Mesodermal cell (in vitro differentiated cells): Measurements from ENCODE around the gene HOXB8.

Experiments used
- H3K27ac ChIP-seq: 2 replicates; pipeline ENCODE4 v1.7.0; 2013; ENCODE audit warnings: mild to moderate bottlenecking, low read depth, low read length, moderate library complexity; ENCODE audit not compliant: severe bottlenecking
- H3K36me3 ChIP-seq: 2 replicates; pipeline ENCODE4 v1.7.1; 2013; ENCODE audit warnings: mild to moderate bottlenecking, low read length, moderate library complexity; ENCODE audit not compliant: control insufficient read depth, insufficient read depth
- H3K4me1 ChIP-seq: one replicate; pipeline ENCODE4 v1.7.1; 2013; ENCODE audit warnings: mild to moderate bottlenecking, low read length; ENCODE audit not compliant: insufficient read depth, control insufficient read depth, poor library complexity, severe bottlenecking
- H3K4me3 ChIP-seq: 2 replicates; pipeline ENCODE4 v1.7.0; 2013; ENCODE audit warnings: low read length, control low read depth, mild to moderate bottlenecking; ENCODE audit not compliant: insufficient read depth, poor library complexity, severe bottlenecking; ENCODE audit errors: extremely low read depth
- H3K9me3 ChIP-seq: 2 replicates; pipeline ENCODE4 v1.7.1; 2013; ENCODE audit warnings: mild to moderate bottlenecking, low read length, moderate library complexity; ENCODE audit not compliant: control insufficient read depth
- WGBS, 2 experiments: methylation state at CpG; one replicate each; pipeline ENCODE4 v1.1.5; 2013; ENCODE audit warnings: missing lambda C conversion rate in 2 of 2; ENCODE audit not compliant: insufficient coverage in 2 of 2; 5-methylcytosine and 5-hydroxymethylcytosine counted together

The HOXB8 gene

DNA sequence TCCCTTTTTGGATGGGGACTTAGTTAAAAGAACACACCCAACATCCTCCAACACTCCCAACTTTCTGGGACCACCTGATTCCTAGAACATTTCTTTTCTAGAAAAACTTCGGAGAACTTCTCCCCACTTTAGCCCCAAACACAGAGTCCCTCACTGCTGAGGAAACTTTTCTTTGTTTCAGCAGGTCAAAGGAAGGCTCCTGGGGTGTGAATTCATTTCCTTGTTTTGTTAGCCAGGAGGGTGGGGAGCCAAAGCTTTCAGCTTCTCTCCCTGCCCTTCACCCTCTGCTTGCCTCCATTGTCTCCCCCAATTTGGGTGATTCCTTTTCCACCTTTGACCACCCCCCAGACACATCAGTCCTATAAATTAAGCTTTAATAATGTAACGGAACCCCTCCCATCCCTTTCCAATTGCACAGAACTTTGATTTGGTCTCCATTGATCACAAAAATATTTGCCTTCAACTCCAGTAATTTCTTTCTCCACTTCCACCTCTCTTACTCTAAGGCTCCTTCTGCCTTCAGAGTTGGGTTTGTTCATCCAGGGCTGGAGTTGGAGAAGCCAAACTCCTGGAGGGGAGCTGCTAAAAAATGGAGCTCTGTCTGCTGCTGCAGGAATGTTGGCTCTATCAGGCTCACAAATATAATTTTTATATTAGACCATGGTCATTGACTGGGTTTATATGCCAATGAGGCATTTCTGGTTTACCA, 47.3 kb downstream of the HOXB8 start:
- H3K36me3 ChIP-seq: no peaks in the 10 kb centered on the region
- H3K4me3 ChIP-seq: no peak overlapping the region
- H3K9me3 ChIP-seq: no peaks in the 10 kb centered on the region
- 14 to 15% methylated on average over 2 of the region's 2 CpGs for WGBS, 2 experiments
- H3K4me1 ChIP-seq: peaks cover 31% of the 10 kb centered on the region
- H3K27ac ChIP-seq: peak overlapping the region; percentile 23

DNA sequence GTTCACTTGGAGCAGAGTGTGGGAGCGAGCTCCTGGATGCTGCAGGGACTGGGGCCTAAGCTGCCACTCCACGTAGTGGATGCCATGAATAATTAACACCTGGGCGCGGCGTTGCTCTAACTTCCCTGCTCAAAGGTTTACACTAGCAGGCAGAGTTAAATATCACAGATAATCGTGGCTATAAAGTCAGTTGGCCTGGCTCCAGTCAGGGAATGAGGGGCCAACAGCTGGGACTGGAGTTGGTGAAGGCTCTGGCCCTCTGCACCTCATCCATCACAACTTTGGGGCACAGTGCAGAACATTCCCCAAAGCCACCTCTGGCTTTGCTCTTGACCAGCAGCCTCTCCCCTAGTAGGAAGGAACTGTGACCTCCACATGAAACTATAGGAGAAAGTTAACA, 47.9 kb downstream of the HOXB8 start:
- no peak overlapping the region for H3K4me3 ChIP-seq
- WGBS, 2 experiments: 28 to 36% methylated on average over 6 of the region's 6 CpGs
- H3K4me1 ChIP-seq: peaks cover 34% of the 10 kb centered on the region

DNA sequence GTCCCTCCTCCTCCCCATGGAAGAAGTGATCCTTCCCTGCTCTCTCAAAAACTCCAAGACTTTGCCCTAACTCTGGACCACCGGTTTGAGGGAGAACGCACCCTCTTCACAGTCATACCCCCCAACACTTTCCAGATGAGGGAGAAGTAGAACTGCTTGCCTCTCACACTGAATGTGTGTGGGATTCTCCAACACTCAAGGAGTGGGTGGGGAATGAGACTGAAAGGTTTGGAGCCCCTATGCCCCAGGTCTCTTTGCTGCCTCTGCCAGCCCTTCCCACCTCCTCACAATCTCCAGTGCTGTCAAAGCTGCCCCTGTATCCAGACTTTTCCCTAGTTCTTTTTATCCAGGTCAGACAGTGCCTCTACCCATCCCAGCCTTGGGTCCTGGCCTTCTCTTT, 48.4 kb downstream of the HOXB8 start:
- no peaks in the 10 kb centered on the region for H3K9me3 ChIP-seq
- peaks cover 33% of the 10 kb centered on the region for H3K4me1 ChIP-seq
- no CpG with 5 or more reads among the region's 2 CpGs for WGBS, 2 experiments
- H3K27ac ChIP-seq: no peak overlapping the region
- no peak overlapping the region for H3K4me3 ChIP-seq
- H3K36me3 ChIP-seq: no peaks in the 10 kb centered on the region

More for the DNA sequence above, 47.9 kb downstream of the HOXB8 start:
- Histone ChIP-seq H3K9me3 (no peaks in the 10 kb centered on the region), H3K27ac (peak overlapping the region; percentile 23), H3K36me3 (no peaks in the 10 kb centered on the region)

DNA sequence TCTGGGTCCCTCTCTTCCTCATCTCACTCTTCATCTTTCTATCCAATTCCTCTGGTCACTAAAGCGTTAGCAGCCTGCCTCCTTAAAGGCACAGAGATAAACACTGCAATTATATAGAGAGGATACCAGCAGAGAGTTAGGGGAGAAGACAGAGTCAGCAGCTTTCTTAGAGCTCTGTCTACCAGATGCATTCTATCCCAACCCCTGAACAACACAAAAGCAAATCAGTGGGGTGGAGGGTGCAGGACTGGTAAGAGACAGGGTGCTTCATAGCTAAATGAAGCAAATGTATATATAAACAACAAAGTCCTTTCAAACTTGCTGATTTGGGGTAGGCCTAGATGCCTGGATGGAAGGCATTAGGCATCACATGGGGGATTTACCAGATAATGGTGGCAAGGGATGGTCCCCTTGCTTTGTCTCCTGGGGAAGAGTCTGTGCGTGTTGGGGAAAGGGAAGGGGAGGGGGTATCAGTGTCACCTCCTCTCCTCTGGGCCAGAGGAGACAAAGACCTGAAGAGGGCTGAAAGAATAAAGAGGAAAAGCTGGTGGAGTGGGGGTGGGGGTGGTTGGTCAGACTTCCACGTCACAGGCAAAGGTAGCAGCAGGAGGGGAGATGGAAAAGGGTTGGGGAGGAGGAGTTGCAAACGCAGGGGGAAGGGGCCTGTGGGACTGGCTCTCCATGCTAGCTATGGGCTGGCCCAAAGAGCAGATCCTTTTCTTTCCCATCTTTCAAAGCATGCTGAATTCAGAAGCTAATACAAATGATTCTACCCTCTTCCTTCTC, 49.0 kb downstream of the HOXB8 start:
- WGBS, 2 experiments: 18 to 20% methylated on average over 1 to 2 of the region's 4 CpGs
- Histone ChIP-seq H3K36me3 (no peaks in the 10 kb centered on the region), H3K4me3 (no peak overlapping the region), H3K9me3 (no peaks in the 10 kb centered on the region), H3K4me1 (peaks cover 27% of the 10 kb centered on the region), H3K27ac (no peak overlapping the region)

DNA sequence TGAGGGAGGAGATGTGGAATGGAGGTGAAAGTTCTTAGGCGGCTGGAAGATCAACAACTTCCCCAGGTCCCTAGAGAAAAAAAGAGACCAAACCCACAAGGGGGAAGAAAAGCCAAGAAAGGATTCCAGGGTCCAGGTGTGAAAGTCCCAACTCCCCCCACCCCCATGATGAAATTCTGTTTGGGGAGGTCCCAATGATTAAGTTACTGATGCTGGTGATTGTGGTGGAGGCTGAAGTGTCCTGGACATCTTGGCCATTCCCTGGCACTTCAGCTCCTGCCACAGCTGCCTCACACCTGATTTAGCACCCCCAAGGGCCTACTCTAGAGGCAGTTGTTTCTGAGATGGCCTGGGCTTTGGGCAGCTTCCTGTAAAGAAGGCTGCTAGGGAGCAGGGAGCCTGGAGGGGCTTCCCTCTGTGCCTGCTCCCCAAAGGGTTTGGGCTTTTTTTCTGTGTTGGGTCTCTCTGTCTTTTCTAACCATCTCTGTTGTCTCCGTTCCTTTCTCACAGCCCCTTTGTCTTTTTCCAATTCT, 50.0 kb downstream of the HOXB8 start:
- H3K4me1 ChIP-seq: peaks cover 23% of the 10 kb centered on the region
- H3K9me3 ChIP-seq: no peaks in the 10 kb centered on the region
- WGBS, 2 experiments: no CpG with 5 or more reads among the region's 2 CpGs
- no peak overlapping the region for H3K4me3 ChIP-seq
- no peaks in the 10 kb centered on the region for H3K36me3 ChIP-seq
- H3K27ac ChIP-seq: peak overlapping the region; percentile 41

DNA sequence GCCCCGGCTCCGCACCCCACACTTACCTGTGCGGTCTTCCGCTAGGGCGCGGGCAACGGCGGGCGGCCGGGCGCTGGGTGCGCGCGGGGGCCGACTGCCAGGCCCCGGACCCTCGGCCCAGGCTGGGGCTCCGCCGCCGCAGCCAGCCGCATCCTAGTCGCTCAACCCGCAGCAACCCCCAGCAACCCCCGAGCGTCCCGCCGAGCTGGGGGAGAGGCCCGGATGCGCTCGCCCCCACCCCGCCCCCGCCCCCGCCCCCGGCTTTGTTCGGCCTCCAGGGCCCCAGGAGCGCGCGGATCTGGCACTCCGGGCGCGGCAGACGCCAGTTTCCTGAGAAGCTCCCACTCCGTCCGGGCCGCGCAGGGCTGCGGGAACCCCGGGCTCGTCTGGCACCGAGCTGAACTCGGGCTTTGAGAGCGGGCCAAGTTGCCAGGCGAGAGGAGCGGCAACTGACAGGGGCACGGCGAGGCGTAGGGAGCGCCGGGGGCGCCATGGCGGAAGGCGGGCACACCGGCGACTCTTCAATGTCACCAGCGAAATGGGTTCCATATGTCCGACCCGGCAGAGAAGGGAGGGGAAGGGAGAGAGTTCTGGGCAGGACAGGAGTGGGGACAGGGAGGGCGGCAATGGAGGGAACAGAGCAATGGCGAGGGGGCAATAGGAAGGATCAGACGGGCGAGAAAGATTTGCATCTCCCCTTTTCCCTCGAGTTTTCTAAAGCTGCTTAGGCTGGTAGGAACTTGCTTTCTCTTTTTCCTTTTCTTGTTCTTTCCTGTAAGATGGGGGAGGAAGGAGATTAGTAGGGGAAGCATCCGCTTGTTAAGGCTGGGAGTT, 50.7 kb downstream of the HOXB8 start:
- Histone ChIP-seq H3K27ac (peak overlapping the region; percentile 57), H3K4me1 (peaks cover 16% of the 10 kb centered on the region), H3K4me3 (peak overlapping the region; percentile 37), H3K9me3 (no peaks in the 10 kb centered on the region), H3K36me3 (no peaks in the 10 kb centered on the region)
- WGBS, 2 experiments: 1 to 4% methylated on average over 25 to 61 of the region's 73 CpGs

DNA sequence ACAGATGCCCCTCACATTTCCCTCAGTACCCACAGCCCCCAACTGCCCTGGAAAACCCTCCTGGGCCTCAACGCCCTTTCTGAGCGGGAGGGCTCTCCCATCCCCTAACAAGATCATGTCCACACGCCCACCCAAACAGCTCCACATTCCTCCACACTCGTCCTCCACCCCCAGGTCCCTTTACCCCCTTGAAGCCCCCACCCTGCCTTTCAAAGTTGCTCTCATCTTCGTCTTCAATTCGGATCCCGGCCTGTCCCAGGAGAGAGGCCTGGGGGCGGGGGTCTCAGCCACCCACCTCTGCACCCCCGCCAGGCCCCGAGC, 51.3 kb downstream of the HOXB8 start:
- Histone ChIP-seq H3K9me3 (no peaks in the 10 kb centered on the region), H3K36me3 (no peaks in the 10 kb centered on the region), H3K27ac (peak overlapping the region; percentile 57), H3K4me1 (peaks cover 16% of the 10 kb centered on the region), H3K4me3 (peak overlapping the region; percentile 32)
- 9% methylated on average over 4 to 6 of the region's 10 CpGs for WGBS, 2 experiments

DNA sequence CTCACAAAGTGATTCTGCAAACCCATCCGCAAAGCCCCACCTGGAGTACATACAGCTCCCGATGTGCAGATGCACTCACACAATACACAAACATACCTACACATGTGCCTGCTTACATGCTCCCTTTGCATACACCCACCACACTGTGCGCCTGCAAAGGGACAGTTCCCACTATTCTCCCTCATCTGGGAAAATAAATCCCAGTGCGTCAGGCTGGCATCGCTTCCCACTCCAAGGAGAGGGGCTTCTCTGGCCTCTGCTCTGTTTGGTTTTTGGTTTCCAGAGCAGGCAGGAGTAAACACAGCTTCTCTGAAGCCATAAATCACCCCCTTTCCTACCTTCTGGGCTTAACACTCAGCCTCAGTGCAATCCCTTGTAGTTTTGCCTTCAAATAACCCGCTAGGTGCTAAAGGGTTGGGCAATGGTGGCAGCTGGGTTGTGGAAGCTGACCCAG, 51.7 kb downstream of the HOXB8 start:
- peaks cover 16% of the 10 kb centered on the region for H3K4me1 ChIP-seq
- no peaks in the 10 kb centered on the region for H3K36me3 ChIP-seq
- WGBS, 2 experiments: 25 to 31% methylated on average over 5 of the region's 6 CpGs

DNA sequence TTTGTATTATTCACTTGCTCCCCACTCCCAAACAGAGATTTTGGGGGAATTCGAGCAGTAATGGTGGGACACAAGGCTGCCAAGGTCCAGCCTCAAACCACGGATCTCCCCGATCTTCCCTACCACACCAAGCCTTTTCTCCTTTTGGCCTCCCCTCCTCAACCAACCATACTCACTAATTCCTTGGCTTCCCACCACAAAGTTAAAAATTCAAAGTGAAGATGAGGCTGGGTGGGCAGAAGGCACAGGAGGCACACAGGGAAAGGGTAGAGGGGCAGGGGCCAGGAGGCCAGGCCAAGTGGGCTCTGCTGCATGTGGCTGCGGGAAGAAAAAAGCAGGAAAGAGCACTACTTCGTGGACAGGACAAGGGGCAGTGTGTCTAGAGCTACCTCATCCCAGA, 52.2 kb downstream of the HOXB8 start:
- WGBS, 2 experiments: 25 to 50% methylated on average over 2 to 3 of the region's 5 CpGs
- no peaks in the 10 kb centered on the region for H3K9me3 ChIP-seq
- H3K4me1 ChIP-seq: peaks cover 16% of the 10 kb centered on the region
- H3K4me3 ChIP-seq: no peak overlapping the region
- H3K36me3 ChIP-seq: no peaks in the 10 kb centered on the region
- H3K27ac ChIP-seq: no peak overlapping the region

More for the DNA sequence above, 51.7 kb downstream of the HOXB8 start:
- peak overlapping the region; percentile 32 for H3K4me3 ChIP-seq
- no peaks in the 10 kb centered on the region for H3K9me3 ChIP-seq
- H3K27ac ChIP-seq: peak overlapping the region; percentile 57
